GM19372 (cell line): ENCODE data around the gene ENTR1.
"Not testable (repeated sequence)": the region's sequence is repeated elsewhere in the genome, so short reads cannot be mapped to it uniquely, and the experiment has no call there.

Experiments used
- ATAC-seq: cut with Tn5 transposase; IDR thresholded peaks from one replicate; pipeline ENCODE4 v1.9.1; 2021; ENCODE audit warnings: mild to moderate bottlenecking, low read depth, moderate library complexity; ENCODE audit not compliant: unreplicated experiment

ENTR1 gene

GRCh38 chr9:136423432-136424146 is 13.2 kb upstream of the ENTR1 start:
- no peak for ATAC-seq

DNA sequence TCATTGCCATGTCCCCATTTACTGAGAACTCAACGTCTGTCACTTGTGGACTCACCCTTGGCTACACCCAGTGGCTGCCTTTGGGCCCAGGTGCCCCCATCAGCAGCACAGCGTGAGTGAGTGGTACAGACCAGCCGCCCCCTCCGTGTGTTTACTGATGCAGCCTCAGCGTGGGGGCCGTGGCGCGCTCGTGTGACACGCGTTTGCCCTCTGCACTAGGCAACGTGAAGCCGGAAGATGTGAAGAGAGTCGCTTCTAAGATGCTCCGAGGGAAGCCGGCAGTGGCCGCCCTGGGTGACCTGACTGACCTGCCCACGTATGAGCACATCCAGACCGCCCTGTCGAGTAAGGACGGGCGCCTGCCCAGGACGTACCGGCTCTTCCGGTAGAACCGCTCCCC is 12.5 kb upstream of the ENTR1 start:
- no peak for ATAC-seq

- ATAC-seq, result no peak
Measured at GRCh38 chr9:136421791-136422190, 11.4 kb upstream of the ENTR1 start.

GRCh38 chr9:136419092-136419420 is 8.6 kb upstream of the ENTR1 start:
- ATAC-seq, result no peak

DNA sequence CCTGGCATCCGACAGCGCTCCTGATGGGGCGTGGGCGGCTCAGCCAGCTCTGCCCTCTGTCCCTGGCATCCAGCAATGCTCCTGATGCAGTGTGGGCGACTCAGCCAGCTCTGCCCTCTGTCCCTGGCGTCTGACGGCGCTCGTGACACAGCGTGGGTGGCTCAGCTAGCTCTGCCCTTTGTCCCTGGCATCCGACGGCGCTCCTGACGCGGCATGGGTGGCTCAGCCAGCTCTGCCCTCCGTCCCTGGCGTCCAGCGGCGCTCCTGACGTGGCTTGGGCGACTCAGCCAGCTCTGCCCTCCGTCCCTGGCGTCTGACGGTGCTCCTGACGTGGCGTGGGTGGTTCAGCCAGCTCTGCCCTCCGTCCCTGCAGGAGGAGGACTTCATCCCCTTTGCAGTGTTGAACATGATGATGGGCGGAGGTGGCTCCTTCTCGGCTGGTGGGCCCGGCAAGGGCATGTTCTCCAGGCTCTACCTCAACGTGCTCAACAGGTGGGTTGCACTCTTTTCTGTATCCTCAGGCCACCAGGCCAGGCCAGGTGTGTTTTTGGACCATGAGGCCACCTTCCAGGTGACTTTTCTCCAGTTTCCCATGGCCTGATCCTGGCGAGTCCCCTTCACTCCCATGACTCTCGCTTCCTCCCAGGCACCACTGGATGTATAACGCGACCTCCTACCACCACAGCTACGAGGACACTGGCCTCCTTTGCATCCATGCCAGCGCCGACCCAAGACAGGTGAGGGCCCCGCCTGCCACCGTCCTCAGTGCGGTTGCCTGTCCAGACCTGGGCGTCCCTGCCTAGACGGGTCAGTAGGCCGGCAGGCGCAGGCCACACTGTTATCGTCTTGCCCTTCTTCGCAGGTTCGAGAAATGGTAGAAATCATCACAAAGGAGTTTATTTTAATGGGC is 8.0 kb upstream of the ENTR1 start:
- no peak for ATAC-seq

GRCh38 chr9:136416914-136417313 is 6.5 kb upstream of the ENTR1 start:
- no peak for ATAC-seq

GRCh38 chr9:136416427-136416826 is 6.0 kb upstream of the ENTR1 start:
- ATAC-seq, result no peak

DNA sequence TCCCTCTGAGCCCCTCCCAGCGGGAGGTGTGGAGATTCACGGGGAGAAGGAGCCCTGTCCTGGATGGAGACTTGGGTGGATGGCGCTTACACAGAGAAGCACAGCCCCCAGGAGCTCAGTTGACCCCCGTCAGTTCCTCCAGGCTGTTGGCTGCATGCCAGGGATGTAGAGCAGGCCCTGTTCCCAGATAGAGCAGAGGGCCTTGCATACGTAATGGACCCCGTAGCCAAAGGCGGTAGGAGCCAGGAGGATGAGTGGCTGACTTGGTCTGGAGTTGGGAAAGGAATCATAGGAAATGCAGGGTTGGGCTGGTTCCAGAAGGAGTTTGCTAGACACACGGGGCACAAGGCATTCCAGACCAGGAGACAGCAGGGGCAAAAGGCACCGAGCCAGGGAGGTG is 2.5 kb upstream of the ENTR1 start:
- no peak for ATAC-seq

DNA sequence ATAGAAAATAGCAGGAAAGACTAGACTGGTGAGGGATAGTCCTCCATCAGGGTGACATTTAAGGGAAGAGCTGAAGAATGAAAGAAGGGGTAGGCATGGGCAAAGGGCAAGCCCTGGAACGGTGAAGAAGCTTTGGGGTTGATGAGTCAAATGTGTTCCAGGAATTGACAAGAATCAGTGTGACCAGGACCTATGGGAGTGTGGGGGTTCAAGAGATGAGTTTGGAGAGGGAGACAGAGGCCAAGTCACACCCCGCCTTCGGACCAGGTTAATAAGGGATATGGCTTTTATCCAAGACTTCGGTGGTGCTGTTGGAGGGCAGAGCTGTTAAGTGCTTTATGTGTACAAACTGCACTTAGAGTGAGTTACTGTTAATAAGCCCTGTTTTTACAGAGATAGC is 964 bp upstream of the ENTR1 start:
- no peak for ATAC-seq

DNA sequence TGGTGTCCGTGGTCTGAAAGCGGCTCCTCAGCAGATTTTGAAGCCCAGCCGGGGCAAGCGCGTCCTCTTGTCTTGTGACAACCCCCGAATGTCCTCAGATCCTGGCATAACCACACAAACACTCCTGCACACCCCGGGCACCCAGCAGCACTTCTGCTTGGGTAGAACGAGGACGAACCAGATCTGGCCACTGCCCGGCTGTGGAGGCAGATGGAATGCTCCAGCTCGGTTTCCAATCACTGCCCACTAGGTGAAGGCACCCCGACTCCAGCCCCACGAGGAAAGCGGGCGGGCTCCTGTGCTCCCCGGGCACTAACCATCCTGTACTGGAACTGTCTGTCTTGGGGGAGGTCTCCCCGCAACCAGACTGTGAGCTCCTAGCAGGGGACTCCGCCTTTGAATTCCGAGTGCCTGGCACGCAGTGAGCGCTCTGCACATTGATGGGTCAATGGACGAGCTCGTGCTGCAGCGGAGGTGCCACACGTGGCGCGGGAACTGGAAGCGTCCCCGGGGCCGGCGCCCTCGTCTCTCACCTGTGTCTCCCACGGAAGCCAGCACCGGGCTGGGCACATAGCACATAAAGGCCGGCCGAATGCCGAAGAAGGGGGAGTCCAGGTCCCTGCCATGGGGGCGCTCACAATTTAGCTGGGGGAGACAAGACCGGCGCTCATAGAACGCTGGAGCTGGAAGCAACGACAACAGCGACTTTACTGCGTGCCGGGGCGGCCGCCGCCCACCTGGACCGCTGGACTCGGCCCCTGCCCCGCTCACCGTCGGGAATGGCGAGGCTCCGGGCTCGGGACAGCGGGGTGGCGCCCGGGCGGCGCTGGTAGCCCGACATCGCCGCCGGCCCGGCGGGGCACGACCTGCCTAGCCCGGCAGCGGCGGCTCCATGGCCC is 608 bp downstream of the ENTR1 start:
- ATAC-seq, result peak; percentile 24

- no peak for ATAC-seq
Measured at GRCh38 chr9:136407911-136408310, 2.5 kb downstream of the ENTR1 start.

DNA sequence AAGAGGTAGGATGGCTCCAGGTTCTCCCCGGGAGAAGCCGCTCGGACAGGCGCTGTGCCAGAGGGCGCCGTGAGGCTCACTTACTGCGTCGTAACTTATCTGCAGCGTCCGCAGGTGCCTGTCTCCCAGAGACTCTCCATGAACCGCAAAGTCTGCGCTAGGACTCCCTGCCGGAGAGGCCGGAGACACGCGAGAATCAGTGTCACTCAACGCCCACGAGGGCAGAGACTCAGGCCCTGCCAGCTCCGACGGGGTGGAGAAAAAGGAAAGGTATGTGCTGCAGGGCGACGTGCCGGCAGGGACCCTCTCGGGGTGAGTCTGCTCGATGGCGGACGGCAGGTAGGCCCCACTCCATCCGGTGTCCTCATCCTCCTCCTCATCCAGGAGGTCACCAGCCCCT is 3.4 kb downstream of the ENTR1 start:
- not testable (repeated sequence) for ATAC-seq

DNA sequence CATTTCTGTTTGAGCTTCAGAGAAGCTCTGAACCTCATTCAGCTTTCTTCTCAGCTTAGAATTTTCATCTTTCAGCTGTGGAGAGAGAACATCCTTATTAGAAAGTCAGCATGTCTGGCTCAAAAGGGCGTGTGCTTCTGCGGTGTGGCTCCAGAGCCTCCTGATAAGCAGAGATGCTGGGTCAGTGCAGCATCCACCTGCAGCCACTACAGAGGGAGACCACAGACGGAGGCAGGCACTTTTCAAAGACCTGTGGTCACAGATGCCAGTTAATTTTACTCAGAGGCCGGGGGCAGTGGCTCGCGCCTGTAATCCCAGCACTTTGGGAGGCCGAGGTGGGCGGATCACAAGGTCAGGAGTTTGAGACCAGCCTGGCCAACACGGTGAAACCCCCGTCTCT is 4.5 kb downstream of the ENTR1 start:
- not testable (repeated sequence) for ATAC-seq

DNA sequence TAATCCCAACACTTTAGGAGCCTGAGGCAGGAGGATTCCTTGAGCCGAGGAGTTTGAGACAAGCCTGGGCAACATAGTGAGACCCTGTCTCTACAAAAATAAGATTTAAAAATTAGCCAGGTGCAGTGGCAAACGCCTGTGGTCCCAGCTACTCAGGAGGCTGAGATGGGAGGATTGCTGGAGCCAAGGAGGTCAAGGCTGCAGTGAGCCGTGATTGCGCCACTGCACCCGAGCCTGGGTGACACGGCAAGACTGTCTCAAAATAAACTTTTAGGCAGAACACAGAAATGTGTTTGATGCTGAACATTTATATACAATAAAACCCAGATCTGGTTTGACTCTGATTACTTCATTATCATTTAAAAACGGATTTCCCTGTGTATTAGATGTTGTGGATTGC is 4.9 kb downstream of the ENTR1 start:
- no peak for ATAC-seq

DNA sequence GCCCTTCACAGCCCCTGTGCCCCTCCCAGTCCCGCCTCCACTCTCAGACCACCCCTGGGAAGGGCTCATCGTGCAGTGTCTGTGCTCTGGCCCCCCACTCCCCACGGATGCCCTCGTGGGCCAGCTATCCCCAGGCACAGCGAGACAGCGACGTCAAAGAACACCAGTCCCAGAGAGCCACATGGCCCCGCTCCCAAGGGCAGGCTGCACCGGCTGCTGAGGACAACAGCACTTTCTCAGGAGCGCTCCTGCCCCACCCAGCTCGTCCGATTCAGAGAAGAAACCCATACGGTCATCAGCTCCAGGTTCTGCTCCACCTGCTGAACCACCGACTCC is 5.6 kb downstream of the ENTR1 start:
- no peak for ATAC-seq

- no peak for ATAC-seq
Measured at GRCh38 chr9:136403915-136404800, 6.3 kb downstream of the ENTR1 start.

DNA sequence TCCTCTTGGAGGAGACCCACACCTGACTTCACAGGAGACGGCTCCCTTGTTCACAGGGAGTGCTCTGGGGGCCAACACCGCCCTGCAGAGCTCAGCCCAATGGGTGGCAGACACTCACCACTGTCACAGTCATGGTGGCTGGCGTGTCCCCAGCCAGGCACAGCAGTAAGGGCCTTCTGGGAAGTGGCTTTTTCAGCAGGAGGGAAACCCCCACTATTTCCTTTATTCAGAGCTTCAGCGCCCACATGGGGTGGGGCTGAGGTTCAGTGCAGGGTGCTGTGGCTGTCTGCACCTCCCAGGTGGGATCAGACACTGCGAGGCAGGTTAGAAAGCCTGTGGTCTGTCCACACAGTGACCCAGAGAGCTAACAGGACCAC is 6.9 kb downstream of the ENTR1 start:
- no peak for ATAC-seq

DNA sequence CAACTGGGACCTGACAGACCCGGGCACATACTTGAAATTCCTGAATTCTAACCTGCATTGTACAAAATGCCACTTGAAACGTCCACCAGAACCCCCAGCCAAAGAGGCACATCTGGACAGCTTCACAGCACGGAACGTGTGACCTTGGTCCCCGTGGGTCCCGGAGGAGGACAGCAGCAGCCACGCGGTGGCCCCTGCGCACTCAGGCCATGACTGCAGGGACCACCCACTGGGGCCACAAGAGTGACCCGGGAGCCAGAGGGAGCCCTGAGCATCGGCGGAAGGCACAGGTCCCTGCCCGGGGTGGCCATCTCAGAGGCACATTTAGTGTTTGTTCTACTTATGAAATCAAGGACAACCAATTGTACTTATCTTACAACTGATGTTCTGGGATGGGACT is 8.3 kb downstream of the ENTR1 start:
- no peak for ATAC-seq

GRCh38 chr9:136401173-136401922 is 9.1 kb downstream of the ENTR1 start:
- ATAC-seq, result no peak
